Measurements from ENCODE around the gene EGFR.

The EGFR gene

DNA sequence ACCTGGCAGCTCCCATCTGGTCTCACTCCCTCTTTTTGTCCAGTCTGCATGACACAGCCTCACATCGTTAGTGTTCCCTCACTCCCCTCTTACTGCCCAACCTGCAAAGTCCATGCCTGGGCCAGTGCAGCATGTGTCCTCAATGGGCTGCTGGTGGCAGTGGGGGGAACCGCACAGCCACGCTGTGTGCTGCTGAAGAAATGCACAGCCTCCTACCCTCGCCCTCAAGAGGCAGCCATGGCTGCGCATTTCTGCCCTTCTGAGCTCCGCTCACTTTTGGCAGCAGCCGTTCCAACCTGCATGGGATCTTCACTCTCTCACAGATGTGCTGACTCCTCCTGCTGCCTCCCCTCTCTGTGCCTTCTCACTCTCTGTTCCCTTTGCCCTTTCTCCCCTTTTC, 103.4 kb downstream of the EGFR start:
- DNase-seq (ENCODE audit: low spot score), result no peak
- Histone ChIP-seq H4K8ac (ENCODE audit: low read depth, low read length) (no peak overlapping the region), H2BK5ac (ENCODE audit: low read length) (no peak overlapping the region), H3K14ac (ENCODE audit: low read length) (peak overlapping the region; percentile 14), H2BK15ac (ENCODE audit: low read length) (no peak overlapping the region), H2BK120ac (ENCODE audit: low read depth, low read length) (no peak overlapping the region), H3K4ac (ENCODE audit: low read length) (no peak overlapping the region), H3K4me1 (ENCODE audit: control insufficient read depth in 2 of 2, insufficient read depth in 1 of 2, low read depth in 1 of 2, low read length in 2 of 2) (no peaks in the 10 kb centered on the region), H3K23ac (ENCODE audit: low read depth, low read length, poor library complexity) (no peak overlapping the region), H3K4me2 (ENCODE audit: insufficient read depth, low read length, poor library complexity, severe bottlenecking) (no peak overlapping the region), H2BK12ac (ENCODE audit: low read length) (no peak overlapping the region), H3K79me1 (ENCODE audit: low read depth, low read length) (no peaks in the 10 kb centered on the region), H3K27ac (replicated peaks; ENCODE audit: low read length) (no peak overlapping the region), H3K18ac (ENCODE audit: low read length) (peak overlapping the region; percentile 59), H3K4me3 (ENCODE audit: low read length in 2 of 2) (peak overlapping the region in 1 of 2 donors; percentile 61), H4K91ac (ENCODE audit: low read depth, low read length, poor library complexity) (no peak overlapping the region), H3K9me3 (replicated peaks in 1 of 2; ENCODE audit: control insufficient read depth in 2 of 2, insufficient read depth in 1 of 2, low read depth in 1 of 2, low read length in 2 of 2) (no peaks in the 10 kb centered on the region), H2AFZ (ENCODE audit: low read length) (no peak overlapping the region), H3K36me3 (replicated peaks in 1 of 2; ENCODE audit: control insufficient read depth in 2 of 2, insufficient read depth in 2 of 2, low read length in 2 of 2) (no peaks in the 10 kb centered on the region), H3K9ac (ENCODE audit: low read depth, low read length, poor library complexity) (no peak overlapping the region), H2AK5ac (ENCODE audit: low read depth, low read length) (peak overlapping the region; percentile 14), H3K27me3 (ENCODE audit: control insufficient read depth in 3 of 3, insufficient read depth in 3 of 3, low read depth in 1 of 3, low read length in 3 of 3) (no peaks in the 10 kb centered on the region)
- WGBS, 2 donors (ENCODE audit: extremely low coverage in 2 of 2, insufficient read length in 2 of 2, insufficient replicate concordance in 1 of 2), result no CpG with 5 or more reads among the region's 7 CpGs

DNA sequence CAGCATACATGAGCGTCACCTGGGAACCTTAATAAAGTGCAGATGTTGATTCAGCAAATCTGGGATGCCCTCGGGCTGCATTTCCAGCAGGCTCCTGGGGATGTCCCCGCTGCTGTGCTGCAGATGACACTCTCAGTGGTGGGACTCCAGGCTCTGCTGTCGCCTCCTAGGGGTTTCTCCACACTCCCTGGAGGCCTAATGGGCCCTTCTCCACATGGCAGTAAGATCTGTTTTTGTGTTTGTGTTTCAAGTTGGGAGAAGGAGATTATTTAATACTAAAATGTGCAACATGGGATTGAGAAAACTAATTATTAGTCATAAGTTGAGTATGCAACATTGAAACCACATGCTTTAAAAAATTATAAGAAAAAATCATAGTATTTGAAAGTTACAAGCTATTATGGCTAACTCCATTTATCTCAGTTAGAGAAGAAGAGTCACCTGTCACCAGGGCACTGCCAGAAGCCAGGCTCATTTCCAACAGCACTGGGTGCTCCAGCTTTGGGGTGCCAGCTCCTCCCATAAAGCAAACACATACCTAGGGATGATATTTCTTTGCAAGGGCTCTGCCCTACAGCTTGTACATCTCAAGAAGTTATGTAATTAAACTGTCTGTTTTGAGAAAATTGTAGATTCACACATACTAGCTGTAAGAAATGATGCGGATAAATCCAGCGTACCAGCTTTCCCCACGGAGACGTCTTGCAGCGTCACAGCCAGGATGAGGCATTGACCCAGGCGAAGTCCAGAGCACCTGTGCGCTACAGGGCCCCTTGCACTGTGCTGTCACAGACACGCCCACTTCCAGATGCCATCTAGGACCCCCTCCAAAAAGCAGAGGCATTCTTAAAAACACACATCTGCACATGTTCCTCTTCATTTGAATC, 106.4 kb downstream of the EGFR start:
- Histone ChIP-seq H3K27me3 (ENCODE audit: control insufficient read depth in 3 of 3, insufficient read depth in 3 of 3, low read depth in 1 of 3, low read length in 3 of 3) (no peaks in the 10 kb centered on the region), H3K9ac (ENCODE audit: low read depth, low read length, poor library complexity) (no peak overlapping the region), H2BK15ac (ENCODE audit: low read length) (no peak overlapping the region), H3K4me2 (ENCODE audit: insufficient read depth, low read length, poor library complexity, severe bottlenecking) (no peak overlapping the region), H2BK5ac (ENCODE audit: low read length) (no peak overlapping the region), H3K14ac (ENCODE audit: low read length) (no peak overlapping the region), H3K9me3 (replicated peaks in 1 of 2; ENCODE audit: control insufficient read depth in 2 of 2, insufficient read depth in 1 of 2, low read depth in 1 of 2, low read length in 2 of 2) (no peaks in the 10 kb centered on the region), H4K8ac (ENCODE audit: low read depth, low read length) (no peak overlapping the region), H3K79me1 (ENCODE audit: low read depth, low read length) (no peaks in the 10 kb centered on the region), H4K91ac (ENCODE audit: low read depth, low read length, poor library complexity) (no peak overlapping the region), H2BK120ac (ENCODE audit: low read depth, low read length) (no peak overlapping the region), H2AFZ (ENCODE audit: low read length) (no peak overlapping the region), H3K18ac (ENCODE audit: low read length) (no peak overlapping the region), H3K36me3 (replicated peaks in 1 of 2; ENCODE audit: control insufficient read depth in 2 of 2, insufficient read depth in 2 of 2, low read length in 2 of 2) (no peaks in the 10 kb centered on the region), H3K4ac (ENCODE audit: low read length) (no peak overlapping the region), H3K27ac (replicated peaks; ENCODE audit: low read length) (no peak overlapping the region), H3K4me3 (ENCODE audit: low read length in 2 of 2) (peak overlapping the region in 1 of 2 donors; percentile 27), H2AK5ac (ENCODE audit: low read depth, low read length) (no peak overlapping the region), H3K4me1 (ENCODE audit: control insufficient read depth in 2 of 2, insufficient read depth in 1 of 2, low read depth in 1 of 2, low read length in 2 of 2) (peaks cover 9 to 25% of the 10 kb centered on the region in 2 donors), H2BK12ac (ENCODE audit: low read length) (no peak overlapping the region), H3K23ac (ENCODE audit: low read depth, low read length, poor library complexity) (no peak overlapping the region)
- DNase-seq (ENCODE audit: low spot score), result no peak
- WGBS, 2 donors (ENCODE audit: extremely low coverage in 2 of 2, insufficient read length in 2 of 2, insufficient replicate concordance in 1 of 2), result no CpG with 5 or more reads among the region's 12 CpGs

DNA sequence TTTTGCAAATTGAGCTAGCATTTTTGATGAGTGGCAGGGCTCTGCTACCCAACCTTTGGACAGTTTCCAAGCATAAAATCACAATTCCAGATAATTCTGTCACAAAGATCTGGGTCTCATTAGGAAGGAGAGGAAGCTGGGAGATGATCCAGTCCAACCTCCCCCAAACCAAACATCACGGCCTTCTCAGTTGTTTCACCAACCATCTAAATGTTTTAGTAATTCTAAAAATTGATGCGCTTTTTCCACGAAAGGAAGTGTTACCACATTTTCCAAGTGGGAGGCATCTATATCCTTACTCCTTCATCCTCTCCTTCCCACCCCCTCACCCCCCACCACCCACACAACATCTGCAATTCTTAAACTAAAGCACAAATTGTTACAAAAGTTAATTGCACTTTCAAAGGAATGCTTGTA, 108.3 kb downstream of the EGFR start:
- Histone ChIP-seq H3K23ac (ENCODE audit: low read depth, low read length, poor library complexity) (no peak overlapping the region), H3K18ac (ENCODE audit: low read length) (no peak overlapping the region), H3K27ac (replicated peaks; ENCODE audit: low read length) (no peak overlapping the region), H2BK5ac (ENCODE audit: low read length) (no peak overlapping the region), H3K36me3 (replicated peaks in 1 of 2; ENCODE audit: control insufficient read depth in 2 of 2, insufficient read depth in 2 of 2, low read length in 2 of 2) (no peaks in the 10 kb centered on the region), H4K8ac (ENCODE audit: low read depth, low read length) (no peak overlapping the region), H3K9me3 (replicated peaks in 1 of 2; ENCODE audit: control insufficient read depth in 2 of 2, insufficient read depth in 1 of 2, low read depth in 1 of 2, low read length in 2 of 2) (no peaks in the 10 kb centered on the region), H2AFZ (ENCODE audit: low read length) (no peak overlapping the region), H3K9ac (ENCODE audit: low read depth, low read length, poor library complexity) (no peak overlapping the region), H2BK12ac (ENCODE audit: low read length) (no peak overlapping the region), H3K4ac (ENCODE audit: low read length) (no peak overlapping the region), H2BK120ac (ENCODE audit: low read depth, low read length) (no peak overlapping the region), H3K14ac (ENCODE audit: low read length) (no peak overlapping the region), H3K79me1 (ENCODE audit: low read depth, low read length) (no peaks in the 10 kb centered on the region), H2BK15ac (ENCODE audit: low read length) (no peak overlapping the region), H3K4me1 (ENCODE audit: control insufficient read depth in 2 of 2, insufficient read depth in 1 of 2, low read depth in 1 of 2, low read length in 2 of 2) (peaks cover 23 to 36% of the 10 kb centered on the region in 2 donors), H3K4me2 (ENCODE audit: insufficient read depth, low read length, poor library complexity, severe bottlenecking) (no peak overlapping the region), H3K27me3 (ENCODE audit: control insufficient read depth in 3 of 3, insufficient read depth in 3 of 3, low read depth in 1 of 3, low read length in 3 of 3) (no peaks in the 10 kb centered on the region), H2AK5ac (ENCODE audit: low read depth, low read length) (no peak overlapping the region), H3K4me3 (ENCODE audit: low read length in 2 of 2) (no peak overlapping the region), H4K91ac (ENCODE audit: low read depth, low read length, poor library complexity) (no peak overlapping the region)
- DNase-seq (ENCODE audit: low spot score), result no peak
- no CpG with 5 or more reads among the region's 3 CpGs for WGBS, 2 donors (ENCODE audit: extremely low coverage in 2 of 2, insufficient read length in 2 of 2, insufficient replicate concordance in 1 of 2)

DNA sequence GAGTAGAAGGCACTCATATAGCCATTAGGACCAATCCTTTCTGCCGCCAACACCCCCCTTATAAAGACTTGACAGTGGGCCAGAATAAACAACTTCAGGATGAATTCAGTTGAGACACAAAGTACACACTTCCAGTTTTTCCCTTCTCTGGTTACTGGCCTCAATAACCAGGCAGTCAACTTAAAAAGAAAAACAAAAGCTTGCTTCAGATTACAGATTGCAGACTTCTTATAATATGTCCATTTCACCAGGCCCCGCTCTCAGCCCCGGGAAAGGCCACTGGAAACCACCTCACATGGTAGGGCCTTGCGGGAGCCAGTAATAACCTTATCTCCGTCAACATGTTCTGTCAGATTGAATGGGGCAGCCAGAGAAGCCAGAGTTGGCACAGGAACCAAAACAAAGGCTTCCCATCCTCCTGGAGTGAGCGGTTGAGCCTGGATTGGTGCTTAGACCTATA, 108.8 kb downstream of the EGFR start:
- no peak overlapping the region for H2BK12ac ChIP-seq (ENCODE audit: low read length)
- no peak overlapping the region for H3K18ac ChIP-seq (ENCODE audit: low read length)
- H3K27ac ChIP-seq (replicated peaks; ENCODE audit: low read length), result no peak overlapping the region
- H2BK15ac ChIP-seq (ENCODE audit: low read length), result no peak overlapping the region
- H3K4me3 ChIP-seq (ENCODE audit: low read length in 2 of 2), result no peak overlapping the region
- peak overlapping the region; percentile 21 for H2AK5ac ChIP-seq (ENCODE audit: low read depth, low read length)
- no peak overlapping the region for H3K4me2 ChIP-seq (ENCODE audit: insufficient read depth, low read length, poor library complexity, severe bottlenecking)
- no peak for DNase-seq (ENCODE audit: low spot score)
- H3K27me3 ChIP-seq (ENCODE audit: control insufficient read depth in 3 of 3, insufficient read depth in 3 of 3, low read depth in 1 of 3, low read length in 3 of 3), result no peaks in the 10 kb centered on the region
- H3K14ac ChIP-seq (ENCODE audit: low read length), result no peak overlapping the region
- H3K4me1 ChIP-seq (ENCODE audit: control insufficient read depth in 2 of 2, insufficient read depth in 1 of 2, low read depth in 1 of 2, low read length in 2 of 2), result peaks cover 25 to 41% of the 10 kb centered on the region in 2 donors
- no peak overlapping the region for H2BK120ac ChIP-seq (ENCODE audit: low read depth, low read length)
- H3K4ac ChIP-seq (ENCODE audit: low read length), result no peak overlapping the region
- no peak overlapping the region for H4K8ac ChIP-seq (ENCODE audit: low read depth, low read length)
- H3K79me1 ChIP-seq (ENCODE audit: low read depth, low read length), result no peaks in the 10 kb centered on the region
- H3K9ac ChIP-seq (ENCODE audit: low read depth, low read length, poor library complexity), result no peak overlapping the region
- H2AFZ ChIP-seq (ENCODE audit: low read length), result no peak overlapping the region
- no peaks in the 10 kb centered on the region for H3K36me3 ChIP-seq (replicated peaks in 1 of 2; ENCODE audit: control insufficient read depth in 2 of 2, insufficient read depth in 2 of 2, low read length in 2 of 2)
- no peak overlapping the region for H2BK5ac ChIP-seq (ENCODE audit: low read length)
- H3K23ac ChIP-seq (ENCODE audit: low read depth, low read length, poor library complexity), result no peak overlapping the region
- WGBS, 2 donors (ENCODE audit: extremely low coverage in 2 of 2, insufficient read length in 2 of 2, insufficient replicate concordance in 1 of 2), result no CpG with 5 or more reads among the region's 6 CpGs
- H3K9me3 ChIP-seq (replicated peaks in 1 of 2; ENCODE audit: control insufficient read depth in 2 of 2, insufficient read depth in 1 of 2, low read depth in 1 of 2, low read length in 2 of 2), result no peaks in the 10 kb centered on the region
- H4K91ac ChIP-seq (ENCODE audit: low read depth, low read length, poor library complexity), result no peak overlapping the region
